Cardiac muscle cell (in vitro differentiated cells and primary cell): ENCODE measurements around the gene AMHR2. TPM values are rescaled to one million over a fixed set of nuclear protein-coding genes. Genes with fewer than 3 reads are reported as not detected.
A peak's percentile ranks its signal among the peaks of the same experiment; 100 is the strongest.
"Not testable (repeated sequence)": the region's sequence is repeated elsewhere in the genome, so short reads cannot be mapped to it uniquely, and the experiment has no call there.

ENCODE experiments used
- DNase-seq, 2 donors: peaks; one replicate each; pipeline versions ENCODE4 v3.0.0 to v3.0.0-alpha.2; 2010 to 2017; ENCODE audit warnings: low read depth in 1 of 2, low spot score in 1 of 2
- H3K27ac ChIP-seq: fragments of 200-600 bp; sonication (generic); 2 replicates; pipeline ENCODE4 v1.5.1; 2016
- H3K27me3 ChIP-seq: fragments of 200-600 bp; sonication (generic); 2 replicates; pipeline ENCODE4 v1.6.0; 2016; ENCODE audit warnings: control low read depth
- H3K36me3 ChIP-seq: fragments of 200-600 bp; sonication (generic); 2 replicates; pipeline ENCODE4 v1.5.1; 2016; ENCODE audit warnings: control low read depth
- H3K4me1 ChIP-seq: fragments of 200-600 bp; sonication (generic); 2 replicates; pipeline ENCODE4 v1.8.1; 2017; ENCODE audit warnings: low read depth, mild to moderate bottlenecking, mixed run types
- H3K4me3 ChIP-seq: fragments of 200-600 bp; sonication (generic); 2 replicates; pipeline ENCODE4 v1.5.1; 2016; ENCODE audit warnings: mild to moderate bottlenecking
- H3K9me3 ChIP-seq: fragments of 200-600 bp; sonication (generic); 2 replicates; pipeline ENCODE4 v1.5.1; 2017; ENCODE audit warnings: low read depth, mild to moderate bottlenecking, control low read depth
- polyA plus RNA-seq: library from polyadenylated mRNA; unstranded; fragments of >200 nt; fragmentation: Nextera tagmentation; extraction: Ambion mirVana; gene quantifications from 2 replicates; pipeline ENCODE4 v1.2.1, GENCODE V29; 2016
- total RNA-seq: library from RNA; depleted of rRNA; stranded (reverse); fragments of >200 nt; gene quantifications from 2 replicates; pipeline ENCODE4 v1.2.3, GENCODE V29; 2016
- TF ChIP-seq, protein P1 (sequence below): IDR thresholded peaks from 2 replicates; pipeline ENCODE4 v1.5.1; 2012; ENCODE audit warnings: low read depth, mild to moderate bottlenecking, low read length

Gene AMHR2
- total and polyA plus RNA-seq, 2 experiments from 2014 or later: 39.8 to 53.4 TPM

- TF ChIP-seq, protein P1, sequence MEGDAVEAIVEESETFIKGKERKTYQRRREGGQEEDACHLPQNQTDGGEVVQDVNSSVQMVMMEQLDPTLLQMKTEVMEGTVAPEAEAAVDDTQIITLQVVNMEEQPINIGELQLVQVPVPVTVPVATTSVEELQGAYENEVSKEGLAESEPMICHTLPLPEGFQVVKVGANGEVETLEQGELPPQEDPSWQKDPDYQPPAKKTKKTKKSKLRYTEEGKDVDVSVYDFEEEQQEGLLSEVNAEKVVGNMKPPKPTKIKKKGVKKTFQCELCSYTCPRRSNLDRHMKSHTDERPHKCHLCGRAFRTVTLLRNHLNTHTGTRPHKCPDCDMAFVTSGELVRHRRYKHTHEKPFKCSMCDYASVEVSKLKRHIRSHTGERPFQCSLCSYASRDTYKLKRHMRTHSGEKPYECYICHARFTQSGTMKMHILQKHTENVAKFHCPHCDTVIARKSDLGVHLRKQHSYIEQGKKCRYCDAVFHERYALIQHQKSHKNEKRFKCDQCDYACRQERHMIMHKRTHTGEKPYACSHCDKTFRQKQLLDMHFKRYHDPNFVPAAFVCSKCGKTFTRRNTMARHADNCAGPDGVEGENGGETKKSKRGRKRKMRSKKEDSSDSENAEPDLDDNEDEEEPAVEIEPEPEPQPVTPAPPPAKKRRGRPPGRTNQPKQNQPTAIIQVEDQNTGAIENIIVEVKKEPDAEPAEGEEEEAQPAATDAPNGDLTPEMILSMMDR: no peak
- DNase-seq: no peak
Observed at GRCh38 chr12:53410951-53411350, 12.7 kb upstream of the AMHR2 start.

GRCh38 chr12:53413485-53414204 lies 10.0 kb upstream of the AMHR2 start:
- TF ChIP-seq, protein P1: no peak
- H3K4me1 ChIP-seq: peaks cover 9% of the 10 kb centered on the region
- H3K36me3 ChIP-seq: peaks cover 28% of the 10 kb centered on the region
- no peak overlapping the region for H3K27ac ChIP-seq
- H3K27me3 ChIP-seq: no peaks in the 10 kb centered on the region
- H3K4me3 ChIP-seq: no peak overlapping the region
- H3K9me3 ChIP-seq: no peaks in the 10 kb centered on the region
- DNase-seq: no peak

More at GRCh38 chr12:53410951-53411350, 12.7 kb upstream of the AMHR2 start:
- H3K9me3 ChIP-seq: no peaks in the 10 kb centered on the region
- no peak overlapping the region for H3K27ac ChIP-seq
- H3K4me3 ChIP-seq: no peak overlapping the region
- no peaks in the 10 kb centered on the region for H3K27me3 ChIP-seq
- peaks cover 42% of the 10 kb centered on the region for H3K36me3 ChIP-seq
- H3K4me1 ChIP-seq: peaks cover 9% of the 10 kb centered on the region

GRCh38 chr12:53414756-53415417 lies 8.8 kb upstream of the AMHR2 start:
- Histone ChIP-seq H3K27ac (peak overlapping the region; percentile 73), H3K27me3 (no peaks in the 10 kb centered on the region), H3K36me3 (peaks cover 18% of the 10 kb centered on the region), H3K4me1 (peaks cover 9% of the 10 kb centered on the region), H3K4me3 (no peak overlapping the region), H3K9me3 (no peaks in the 10 kb centered on the region)
- TF ChIP-seq, protein P1: no peak
- peak in 1 of 2 donors; percentile 48 for DNase-seq

GRCh38 chr12:53415752-53416389 lies 7.8 kb upstream of the AMHR2 start:
- not testable (repeated sequence) for H3K4me3 ChIP-seq, H3K4me1 ChIP-seq, H3K9me3 ChIP-seq, H3K27me3 ChIP-seq, DNase-seq
- Histone ChIP-seq H3K27ac (peak overlapping the region; percentile 73), H3K36me3 (peaks cover 15% of the 10 kb centered on the region)

- not testable (repeated sequence) for H3K27ac ChIP-seq, H3K9me3 ChIP-seq, H3K4me3 ChIP-seq, H3K27me3 ChIP-seq, H3K4me1 ChIP-seq, H3K36me3 ChIP-seq, DNase-seq
Observed at GRCh38 chr12:53417291-53417816, 6.3 kb upstream of the AMHR2 start.

DNA sequence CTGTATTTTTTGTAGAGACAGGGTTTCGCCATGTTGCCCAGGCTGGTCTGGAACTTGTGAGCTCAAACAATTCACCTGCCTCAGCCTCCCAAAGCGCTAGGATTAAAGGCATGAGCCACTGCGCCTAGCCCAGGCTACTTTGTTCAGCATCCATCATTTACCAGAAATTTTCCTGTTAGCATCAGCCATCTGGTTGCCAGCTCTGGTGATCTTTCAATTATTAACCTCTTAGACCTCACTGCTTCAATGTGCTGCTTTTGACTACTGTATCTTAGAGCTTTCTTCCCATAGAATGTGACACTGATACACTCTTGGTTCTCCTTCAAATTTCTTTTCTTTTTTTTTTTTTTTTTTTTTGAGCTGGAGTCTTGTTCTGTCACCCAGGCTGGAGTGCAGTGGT lies 5.4 kb upstream of the AMHR2 start:
- no peak overlapping the region for H3K4me3 ChIP-seq
- peaks cover 10% of the 10 kb centered on the region for H3K4me1 ChIP-seq
- H3K9me3 ChIP-seq: no peaks in the 10 kb centered on the region
- no peak for DNase-seq
- TF ChIP-seq, protein P1: no peak
- H3K36me3 ChIP-seq: peaks cover 3% of the 10 kb centered on the region
- H3K27ac ChIP-seq: no peak overlapping the region
- no peaks in the 10 kb centered on the region for H3K27me3 ChIP-seq
